Esophagus squamous epithelium (tissue), 5 donors: Measurements from ENCODE around the gene TAB2. TPM values are rescaled to one million over a fixed set of nuclear protein-coding genes. Genes with fewer than 3 reads are reported as not detected.

Experiments used
- DNase-seq: peaks from one replicate; lab custom pipeline; 2025; lab: John Stamatoyannopoulos, UW
- H3K27ac ChIP-seq, 4 donors: fragments of 200-600 bp; sonication (generic); one replicate each; pipeline ENCODE4 v1.5.1; 2016 to 2019; ENCODE audit warnings: mild to moderate bottlenecking in 1 of 4
- H3K27me3 ChIP-seq, 4 donors: fragments of 200-600 bp; sonication (generic); 1 replicate in 3 of 4; 2 replicates in 1 of 4; pipeline versions ENCODE4 v1.5.1 to v1.6.0; 2017 to 2021; ENCODE audit warnings: antibody characterized with exemption in 1 of 4
- H3K36me3 ChIP-seq, 3 donors: fragments of 200-600 bp; sonication (generic); one replicate each; pipeline ENCODE4 v1.5.1; 2016 to 2019
- H3K4me1 ChIP-seq, 3 donors: fragments of 200-600 bp; sonication (generic); one replicate each; pipeline ENCODE4 v1.5.1; 2017 to 2019
- H3K4me3 ChIP-seq, 4 donors: fragments of 200-600 bp; sonication (generic); 1 replicate in 3 of 4; 2 replicates in 1 of 4; pipeline ENCODE4 v1.5.1; 2016 to 2019; ENCODE audit warnings: mild to moderate bottlenecking in 2 of 4, moderate library complexity in 1 of 4
- H3K9me3 ChIP-seq, 3 donors: fragments of 200-600 bp; sonication (generic); one replicate each; pipeline ENCODE4 v1.5.1; 2016 to 2019
- POLR2A ChIP-seq, 4 donors: fragments of 450-650 bp; IDR thresholded peaks; one replicate each; pipeline ENCODE4 v1.6.1; 2017; ENCODE audit warnings: antibody characterized with exemption in 4 of 4, mild to moderate bottlenecking in 4 of 4, moderate library complexity in 3 of 4
- WGBS, 2 donors: methylation state at CpG; one replicate each; pipeline ENCODE4 v1.1.5; 2018; 5-methylcytosine and 5-hydroxymethylcytosine counted together
- intact Hi-C: fragments of 100-400 bp; cut with DNase I; formaldehyde crosslinking; loops from one replicate; pipeline ENCODE4 v1.15.0; 2022
- total RNA-seq, 4 donors: library from RNA; depleted of rRNA; stranded (reverse); fragments of >200 nt; gene quantifications; one replicate each; pipeline ENCODE4 v1.1.0, GENCODE V29; 2016
- TF ChIP-seq, protein P1 (sequence below), 6 experiments: fragments of 450-650 bp in 4 of 6; fragments of 200-600 bp in 2 of 6; sonication (generic) in 2 of 6; IDR thresholded peaks; one replicate each; pipeline ENCODE4 v1.5.1; 2016 to 2019; ENCODE audit warnings: antibody characterized with exemption in 6 of 6, mild to moderate bottlenecking in 4 of 6, moderate library complexity in 4 of 6
- donor health status: DM: yes; HTN: yes; CAD: no.

The TAB2 gene
- total RNA-seq, 4 donors from 2014 or later = 27.6 to 47.1 (median 31.0) TPM

DNA sequence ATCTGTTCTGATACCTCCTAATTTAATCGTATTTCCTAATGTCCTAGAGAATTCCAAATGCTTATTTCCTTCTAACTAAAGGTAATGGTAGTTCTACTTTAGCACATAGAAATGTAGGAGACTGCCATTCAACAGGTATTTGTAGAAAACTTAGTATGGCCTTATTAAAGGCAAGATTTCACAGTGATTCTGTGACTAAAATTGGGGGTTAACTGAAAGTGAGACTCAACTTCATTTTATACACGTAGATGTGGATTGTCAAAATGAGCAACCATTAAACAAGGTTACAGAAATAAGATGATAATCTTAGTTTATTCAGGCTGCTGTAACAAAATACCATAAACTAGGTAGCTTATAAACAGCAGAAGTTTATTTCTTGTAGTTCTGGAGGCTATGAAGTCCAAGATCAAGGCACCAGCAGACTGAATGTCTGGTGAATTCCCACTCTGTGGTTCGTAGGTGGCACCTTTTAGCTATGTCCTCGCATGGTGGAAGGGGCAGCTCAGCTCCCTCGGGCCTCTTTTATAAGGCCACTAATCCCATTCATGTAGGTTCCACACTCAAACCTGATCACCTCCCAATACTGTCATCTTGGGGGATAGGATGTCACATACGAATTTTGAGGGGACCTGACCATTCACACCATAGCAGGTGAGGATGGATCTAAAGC, 38.7 kb downstream of the TAB2 start:
- no peak for DNase-seq
- Histone ChIP-seq H3K27ac (no peak overlapping the region), H3K9me3 (no peaks in the 10 kb centered on the region), H3K27me3 (no peaks in the 10 kb centered on the region), H3K4me1 (peaks cover 0 to 14% (median 3%) of the 10 kb centered on the region in 3 donors), H3K36me3 (peaks cover 0 to 3% (median 0%) of the 10 kb centered on the region in 3 donors), H3K4me3 (no peak overlapping the region)
- TF ChIP-seq, protein P1, sequence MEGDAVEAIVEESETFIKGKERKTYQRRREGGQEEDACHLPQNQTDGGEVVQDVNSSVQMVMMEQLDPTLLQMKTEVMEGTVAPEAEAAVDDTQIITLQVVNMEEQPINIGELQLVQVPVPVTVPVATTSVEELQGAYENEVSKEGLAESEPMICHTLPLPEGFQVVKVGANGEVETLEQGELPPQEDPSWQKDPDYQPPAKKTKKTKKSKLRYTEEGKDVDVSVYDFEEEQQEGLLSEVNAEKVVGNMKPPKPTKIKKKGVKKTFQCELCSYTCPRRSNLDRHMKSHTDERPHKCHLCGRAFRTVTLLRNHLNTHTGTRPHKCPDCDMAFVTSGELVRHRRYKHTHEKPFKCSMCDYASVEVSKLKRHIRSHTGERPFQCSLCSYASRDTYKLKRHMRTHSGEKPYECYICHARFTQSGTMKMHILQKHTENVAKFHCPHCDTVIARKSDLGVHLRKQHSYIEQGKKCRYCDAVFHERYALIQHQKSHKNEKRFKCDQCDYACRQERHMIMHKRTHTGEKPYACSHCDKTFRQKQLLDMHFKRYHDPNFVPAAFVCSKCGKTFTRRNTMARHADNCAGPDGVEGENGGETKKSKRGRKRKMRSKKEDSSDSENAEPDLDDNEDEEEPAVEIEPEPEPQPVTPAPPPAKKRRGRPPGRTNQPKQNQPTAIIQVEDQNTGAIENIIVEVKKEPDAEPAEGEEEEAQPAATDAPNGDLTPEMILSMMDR (IDR thresholded peaks at IDR 0.05) = no peak
- no peak for TF ChIP-seq POLR2A (IDR thresholded peaks at IDR 0.05)
- intact Hi-C loops = no loop called here
- 83 to 86% methylated on average over 6 of the region's 6 CpGs for WGBS, 2 donors

GRCh38 chr6:149357726-149358538, 40.4 kb downstream of the TAB2 start:
- TF ChIP-seq, protein P1 (IDR thresholded peaks at IDR 0.05) = no peak
- TF ChIP-seq POLR2A (IDR thresholded peaks at IDR 0.05) = no peak
- DNase-seq = no peak
- peaks cover 0 to 27% (median 3%) of the 10 kb centered on the region in 3 donors for H3K4me1 ChIP-seq
- H3K27me3 ChIP-seq = no peaks in the 10 kb centered on the region
- no peak overlapping the region for H3K27ac ChIP-seq
- 83 to 87% methylated on average over 17 of the region's 17 CpGs for WGBS, 2 donors
- intact Hi-C loops = no loop called here
- H3K9me3 ChIP-seq = no peaks in the 10 kb centered on the region
- no peak overlapping the region for H3K4me3 ChIP-seq
- H3K36me3 ChIP-seq = peaks cover 0 to 3% (median 0%) of the 10 kb centered on the region in 3 donors

- no peak for DNase-seq
- Histone ChIP-seq H3K36me3 (peaks cover 0 to 3% (median 0%) of the 10 kb centered on the region in 3 donors), H3K4me1 (peaks cover 0 to 42% (median 3%) of the 10 kb centered on the region in 3 donors), H3K9me3 (no peaks in the 10 kb centered on the region), H3K27ac (no peak overlapping the region), H3K4me3 (no peak overlapping the region), H3K27me3 (no peaks in the 10 kb centered on the region)
- TF ChIP-seq POLR2A (IDR thresholded peaks at IDR 0.05) = no peak
- TF ChIP-seq, protein P1 (IDR thresholded peaks at IDR 0.05) = no peak
- intact Hi-C loops = no loop called here
These were observed 41.9 kb downstream of the TAB2 start for GRCh38 chr6:149359440-149359839.

DNA sequence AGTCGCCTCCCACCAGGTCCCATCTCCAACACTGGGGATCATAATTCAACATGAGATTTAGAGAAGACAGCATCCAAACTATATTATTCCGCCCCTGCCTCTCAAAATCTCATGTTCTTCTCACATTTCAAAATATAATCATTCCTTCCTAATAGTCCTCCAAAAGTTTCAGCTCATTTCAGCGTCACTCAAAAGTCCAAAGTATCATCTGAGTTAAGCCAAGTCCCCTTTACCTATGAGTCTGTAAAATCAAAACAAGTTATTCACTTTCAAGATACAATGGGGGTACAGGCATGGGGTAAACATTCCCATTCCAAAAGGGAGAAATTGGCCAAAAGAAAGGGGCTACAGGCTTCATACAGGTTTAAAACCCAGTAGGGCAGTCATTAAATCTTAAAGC, 43.0 kb downstream of the TAB2 start:
- H3K27me3 ChIP-seq = no peaks in the 10 kb centered on the region

More for the DNA sequence above, 43.0 kb downstream of the TAB2 start:
- Histone ChIP-seq H3K4me1 (peaks cover 0 to 53% (median 3%) of the 10 kb centered on the region in 3 donors), H3K9me3 (no peaks in the 10 kb centered on the region), H3K36me3 (peaks cover 0 to 3% (median 0%) of the 10 kb centered on the region in 3 donors), H3K4me3 (no peak overlapping the region), H3K27ac (no peak overlapping the region)
- TF ChIP-seq, protein P1 (IDR thresholded peaks at IDR 0.05) = no peak
- 89 to 91% methylated on average over 3 of the region's 3 CpGs for WGBS, 2 donors
- intact Hi-C loops = no loop called here
- no peak for DNase-seq
